ENCODE measurements around the gene PIK3R1.
"Not testable (repeated sequence)": the region's sequence is repeated elsewhere in the genome, so short reads cannot be mapped to it uniquely, and the experiment has no call there.

PIK3R1 gene

DNA sequence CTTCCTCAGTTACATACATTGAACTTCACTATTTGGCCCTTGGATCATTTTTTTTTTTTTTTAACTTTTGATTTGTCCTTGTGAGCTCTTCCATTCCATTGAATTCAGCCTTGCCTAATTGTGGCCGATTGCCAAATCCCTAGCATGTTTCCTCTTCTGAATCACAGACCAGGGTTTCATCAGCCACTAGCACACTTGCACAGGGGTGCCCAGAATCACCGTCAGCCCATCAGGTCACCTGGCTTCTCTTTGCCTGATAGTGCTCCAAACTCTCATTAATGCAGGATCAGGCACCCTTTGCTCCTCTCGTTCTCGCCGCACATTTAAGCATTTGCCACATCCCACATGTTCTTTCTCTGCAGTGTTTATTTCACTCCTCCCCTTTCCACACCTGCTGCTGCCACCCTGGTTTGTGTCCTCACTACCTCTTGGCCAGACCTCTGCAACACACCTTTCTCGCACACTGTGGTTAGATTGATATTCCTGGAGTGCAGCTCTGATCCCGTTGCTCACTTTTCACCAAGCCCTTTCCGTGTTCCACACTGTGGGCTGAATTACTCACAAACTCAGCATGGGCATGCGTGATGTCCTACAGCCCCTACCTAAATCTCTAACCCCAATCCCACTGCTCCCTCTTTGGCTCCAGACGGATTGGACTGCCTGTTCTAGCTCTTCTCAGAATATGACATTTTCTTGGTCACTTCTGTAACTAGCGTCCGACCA is 9.8 kb downstream of the PIK3R1 start:
- in situ Hi-C loops (cut with MboI; ENCODE audit: low sequenced_read_pairs): no loop called here

DNA sequence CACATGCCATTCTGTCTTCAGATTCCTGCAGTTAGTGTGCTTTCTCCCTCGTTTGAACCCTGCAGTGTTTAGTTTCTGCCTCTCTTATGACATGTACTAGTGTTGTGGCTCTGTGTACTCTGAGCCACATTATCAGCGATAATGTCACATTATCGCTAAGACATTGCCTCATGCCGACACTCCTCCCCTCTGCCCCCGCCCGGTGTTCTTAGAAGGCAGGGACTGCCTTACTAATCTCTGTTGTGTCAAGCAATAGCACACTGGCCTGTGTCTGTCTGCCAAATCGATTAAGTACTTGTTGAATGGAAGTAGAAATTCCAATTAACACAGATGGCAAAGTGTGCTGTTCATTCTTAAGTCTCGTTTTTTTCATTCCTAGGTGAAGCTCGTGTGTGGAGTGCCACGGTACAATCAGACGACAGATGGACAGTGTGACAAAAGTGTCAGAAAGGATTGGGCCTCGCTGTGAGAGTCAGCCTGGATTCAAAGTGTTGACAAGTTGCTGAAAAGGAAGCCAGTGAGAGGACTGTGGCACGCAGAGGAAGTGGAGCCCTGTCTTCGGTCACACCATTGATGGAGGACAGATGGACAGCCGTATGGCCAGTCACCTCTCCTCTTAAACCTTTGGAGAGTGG is 10.5 kb downstream of the PIK3R1 start:
- in situ Hi-C loops (cut with MboI; ENCODE audit: low sequenced_read_pairs): no loop called here

DNA sequence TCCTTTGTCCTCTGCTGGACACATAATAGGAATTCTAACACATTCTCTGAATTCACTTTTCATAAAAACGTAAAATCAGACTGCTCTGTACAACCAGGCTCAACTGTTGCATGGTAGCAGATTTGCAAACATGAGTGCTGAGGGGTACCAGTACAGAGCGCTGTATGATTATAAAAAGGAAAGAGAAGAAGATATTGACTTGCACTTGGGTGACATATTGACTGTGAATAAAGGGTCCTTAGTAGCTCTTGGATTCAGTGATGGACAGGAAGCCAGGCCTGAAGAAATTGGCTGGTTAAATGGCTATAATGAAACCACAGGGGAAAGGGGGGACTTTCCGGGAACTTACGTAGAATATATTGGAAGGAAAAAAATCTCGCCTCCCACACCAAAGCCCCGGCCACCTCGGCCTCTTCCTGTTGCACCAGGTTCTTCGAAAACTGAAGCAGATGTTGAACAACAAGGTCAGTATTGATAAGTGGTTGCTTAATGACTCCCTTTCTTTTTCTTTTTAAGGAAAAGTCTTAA is 11.1 kb downstream of the PIK3R1 start:
- in situ Hi-C loops (cut with MboI; ENCODE audit: low sequenced_read_pairs): no loop called here

DNA sequence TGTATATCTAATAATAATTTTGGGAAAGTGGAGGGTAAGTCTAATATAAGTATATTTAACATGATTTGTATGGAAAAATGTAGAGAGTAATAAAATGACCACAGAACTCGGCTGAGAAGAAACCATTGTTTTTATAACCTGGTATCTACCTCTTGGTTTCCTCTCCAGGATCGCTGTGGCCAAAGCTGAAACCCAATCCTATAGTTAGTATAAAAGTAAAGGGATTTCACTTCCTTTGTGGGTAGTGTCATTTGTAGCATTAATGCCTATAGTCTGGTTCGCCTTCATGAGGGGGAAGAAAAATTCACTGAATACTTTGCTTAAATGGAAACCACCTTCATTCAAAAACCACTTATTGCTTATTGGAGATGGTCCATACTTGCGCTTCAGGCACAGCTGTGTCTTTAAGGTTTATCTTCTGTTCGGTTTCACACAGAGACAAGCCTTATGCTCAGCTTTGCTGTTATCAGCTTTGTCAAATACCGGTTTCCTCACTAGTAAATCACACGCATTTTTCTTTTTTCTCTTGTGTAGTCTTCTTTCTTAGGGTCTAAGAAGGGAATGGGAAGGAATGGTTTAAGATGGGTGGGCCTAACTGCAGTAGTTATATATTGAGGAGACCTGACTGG is 12.1 kb downstream of the PIK3R1 start:
- in situ Hi-C loops (cut with MboI; ENCODE audit: low sequenced_read_pairs): no loop called here

DNA sequence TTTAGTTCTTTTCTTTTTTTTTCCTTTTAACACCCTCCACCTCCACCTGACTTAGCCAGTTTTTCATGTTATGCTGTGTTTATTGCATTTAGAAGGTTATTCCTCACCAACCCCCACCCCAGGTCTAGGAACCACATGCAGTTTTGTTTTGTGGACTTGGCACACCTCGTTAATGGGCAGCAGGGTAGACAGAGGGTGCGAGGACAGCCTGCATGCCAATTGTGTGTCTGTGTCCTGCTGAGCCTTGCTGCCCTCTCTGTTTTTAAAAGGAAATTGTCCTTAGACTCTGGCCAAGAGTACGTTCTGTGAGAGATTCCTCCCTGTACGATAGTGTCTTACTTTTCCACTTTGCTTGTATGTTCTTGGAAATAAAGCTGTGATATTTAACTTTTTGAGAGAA is 13.9 kb downstream of the PIK3R1 start:
- in situ Hi-C loops (cut with MboI; ENCODE audit: low sequenced_read_pairs): no loop called here

DNA sequence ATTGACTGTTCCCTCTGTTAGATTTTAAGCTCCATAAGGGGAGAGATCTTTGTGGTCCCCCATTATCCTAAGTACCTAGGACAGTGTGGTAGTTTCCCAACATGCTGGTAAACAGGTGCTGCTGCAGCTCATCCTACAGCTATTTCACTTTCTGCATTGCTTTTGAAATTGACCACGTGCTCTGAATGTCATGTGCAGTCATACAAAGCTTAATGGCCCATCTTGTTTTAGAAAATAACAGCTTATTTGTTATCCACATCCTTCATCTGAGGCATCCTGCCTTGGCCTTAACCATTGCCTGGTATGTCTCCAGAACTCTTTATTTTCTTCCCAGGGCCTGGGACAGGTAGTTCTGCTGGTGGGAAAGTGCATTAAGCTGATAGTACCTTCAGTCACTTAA is 14.7 kb downstream of the PIK3R1 start:
- in situ Hi-C loops (cut with MboI; ENCODE audit: low sequenced_read_pairs): no loop called here

DNA sequence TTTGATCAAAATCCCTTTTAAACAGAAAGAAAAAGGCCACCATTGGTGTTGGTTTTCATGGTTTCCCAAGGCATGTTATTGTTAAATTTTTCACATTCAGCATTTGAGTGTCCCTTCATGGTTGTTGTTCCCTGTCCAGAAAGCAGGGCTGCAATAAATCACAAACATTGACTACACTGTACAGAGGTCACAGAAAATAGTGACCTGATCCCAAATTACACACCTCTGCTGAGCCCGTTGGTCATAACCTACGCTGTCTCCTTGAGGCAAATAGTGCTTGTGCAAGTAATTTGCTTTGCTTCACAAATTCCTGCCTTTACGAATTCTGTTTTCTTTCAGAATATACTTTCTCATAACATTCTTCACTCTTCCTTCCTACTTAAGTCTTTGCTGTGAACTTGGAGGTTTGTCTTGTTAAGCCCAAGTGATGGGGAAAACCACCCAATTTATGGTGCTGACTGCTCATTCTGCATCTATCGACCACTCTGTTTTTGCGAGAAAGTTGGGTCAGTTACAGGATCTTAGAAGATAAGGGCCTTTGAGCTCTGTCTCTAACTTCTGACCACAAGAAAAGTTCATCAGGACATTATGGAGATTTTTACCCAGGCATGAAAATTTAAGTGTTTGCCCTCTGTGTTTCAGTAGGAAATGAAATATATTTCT is 16.0 kb downstream of the PIK3R1 start:
- in situ Hi-C loops (cut with MboI; ENCODE audit: low sequenced_read_pairs): no loop called here

DNA sequence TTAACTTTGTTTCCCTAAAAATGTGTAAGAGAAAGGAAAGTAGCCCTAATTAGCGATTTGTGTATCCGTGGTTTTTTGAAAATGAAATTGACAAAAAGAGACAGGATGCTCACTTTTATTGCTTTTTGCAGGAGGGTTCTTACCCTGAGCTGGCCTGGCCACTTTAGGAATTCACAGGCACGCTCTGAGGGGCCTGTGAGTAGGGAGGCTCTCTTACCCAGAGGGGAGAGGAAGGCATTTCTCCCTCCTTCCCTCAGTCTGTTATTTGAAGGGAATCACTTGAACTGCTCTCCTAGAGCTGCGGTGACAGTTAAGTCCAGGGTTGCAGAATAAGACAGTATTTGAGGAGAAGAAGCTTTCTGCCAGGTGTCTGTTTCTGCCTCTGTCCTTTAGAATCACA is 16.7 kb downstream of the PIK3R1 start:
- in situ Hi-C loops (cut with MboI; ENCODE audit: low sequenced_read_pairs): no loop called here

DNA sequence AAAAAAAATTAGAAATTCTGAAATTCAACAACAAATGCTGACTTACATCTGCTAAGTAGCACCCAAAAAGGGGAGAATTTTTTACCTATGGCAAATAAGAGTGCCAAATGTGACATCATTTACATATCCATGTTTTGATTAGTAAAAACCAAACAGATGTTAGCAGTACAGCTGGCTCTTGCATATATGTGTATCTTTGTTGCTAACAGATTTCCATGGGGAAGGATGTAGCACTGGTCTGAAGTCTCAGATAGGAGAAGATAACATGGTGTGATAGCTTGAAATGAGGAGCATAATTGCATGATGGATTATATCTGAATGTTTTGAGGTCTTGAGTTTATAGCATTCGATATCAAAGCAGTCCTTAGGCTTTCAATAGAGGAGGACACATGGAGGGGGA is 17.5 kb downstream of the PIK3R1 start:
- in situ Hi-C loops (cut with MboI; ENCODE audit: low sequenced_read_pairs): no loop called here

DNA sequence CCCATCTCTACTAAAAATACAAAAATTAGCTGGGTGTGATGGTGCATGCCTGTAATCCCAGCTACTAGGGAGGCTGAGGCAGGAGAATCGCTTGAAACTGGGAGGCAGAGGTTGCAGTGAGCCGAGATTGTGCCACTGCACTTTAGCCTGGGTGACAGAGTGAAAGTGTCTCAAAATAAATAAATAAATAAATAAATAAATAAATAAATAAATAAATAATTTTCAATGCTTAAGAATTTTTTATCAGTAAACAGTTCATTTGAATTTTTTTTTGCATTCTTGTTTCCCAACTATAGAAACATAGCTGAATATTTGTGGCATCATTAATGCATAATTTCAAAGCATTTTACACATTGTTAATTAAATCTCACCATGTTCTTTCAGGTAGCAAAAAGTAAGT is 19.7 kb downstream of the PIK3R1 start:
- in situ Hi-C loops (cut with MboI; ENCODE audit: low sequenced_read_pairs): not testable (repeated sequence)

DNA sequence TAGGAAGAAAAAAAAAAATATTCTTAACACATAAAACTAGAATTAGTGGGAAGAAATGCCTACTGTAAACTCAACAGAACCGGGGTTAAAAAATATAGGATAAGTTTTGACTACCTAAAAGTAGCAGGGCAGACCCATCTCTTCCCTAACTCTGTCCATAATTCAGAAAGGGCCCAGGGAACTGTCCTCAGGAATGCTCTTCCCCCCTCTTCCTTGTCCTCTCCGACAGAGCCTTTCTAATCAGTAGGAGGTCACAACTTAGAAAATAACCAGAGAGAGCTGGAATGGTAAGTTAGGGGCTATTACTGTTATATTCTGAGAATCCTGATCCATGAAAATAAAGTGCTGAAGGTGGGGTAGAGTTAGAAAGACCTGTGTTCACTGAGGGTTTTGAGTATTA is 22.2 kb downstream of the PIK3R1 start:
- in situ Hi-C loops (cut with MboI; ENCODE audit: low sequenced_read_pairs): no loop called here

DNA sequence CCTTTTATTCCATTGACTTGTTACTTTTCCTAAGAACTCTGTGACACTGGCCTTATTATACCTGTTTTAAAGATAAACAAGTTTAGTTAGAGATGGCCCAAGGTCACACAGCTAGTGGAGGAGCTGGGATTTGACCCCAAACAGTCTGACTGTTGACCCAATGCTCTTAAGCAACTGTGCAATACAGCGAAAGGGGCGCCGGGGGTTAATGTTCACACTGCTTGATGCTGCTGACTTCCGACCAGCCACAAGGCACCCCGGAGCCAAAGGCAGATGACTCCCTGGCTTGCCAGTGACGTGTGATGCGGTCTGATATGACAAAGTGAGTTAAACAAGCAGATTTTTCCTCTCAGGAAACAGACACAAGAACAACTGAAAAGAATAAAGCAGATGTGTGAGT is 23.9 kb downstream of the PIK3R1 start:
- in situ Hi-C loops (cut with MboI; ENCODE audit: low sequenced_read_pairs): no loop called here

DNA sequence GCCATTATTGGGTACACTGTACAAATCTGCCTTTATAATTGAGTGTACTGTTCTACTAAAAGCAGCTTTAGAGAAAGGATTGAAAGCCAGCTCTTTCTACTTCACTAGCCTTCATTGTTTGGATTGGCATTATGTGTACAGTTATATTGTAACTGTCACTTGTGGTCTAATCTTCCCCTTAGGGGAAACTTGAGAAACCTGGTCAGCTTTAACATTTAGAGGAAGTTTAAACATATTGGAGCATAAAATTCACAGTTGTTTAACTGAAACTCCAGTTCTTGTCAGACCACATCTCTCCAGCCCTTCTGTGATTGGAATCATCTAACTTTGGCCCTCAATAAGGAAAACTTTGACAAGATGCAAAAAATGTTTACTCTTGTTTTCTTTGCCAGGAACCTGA is 24.6 kb downstream of the PIK3R1 start:
- in situ Hi-C loops (cut with MboI; ENCODE audit: low sequenced_read_pairs): no loop called here

DNA sequence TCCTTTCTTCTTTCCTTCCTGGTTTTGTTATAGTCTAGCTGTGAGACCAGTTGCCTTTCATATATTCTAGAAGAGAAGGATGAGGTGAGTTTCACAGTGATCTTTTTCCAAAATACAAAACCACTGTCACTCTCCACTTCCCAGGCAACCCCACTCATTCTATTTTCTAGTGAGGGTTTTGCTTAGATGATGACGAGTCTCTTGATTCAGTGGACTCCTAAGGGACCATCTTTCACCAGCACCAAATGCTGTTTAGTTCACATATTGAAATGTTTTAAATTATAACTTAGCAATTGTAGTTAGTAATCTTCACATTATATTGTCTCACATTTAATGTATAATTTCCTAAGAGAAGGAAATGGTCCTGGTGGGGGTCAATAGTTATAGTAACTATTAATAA is 25.2 kb downstream of the PIK3R1 start:
- in situ Hi-C loops (cut with MboI; ENCODE audit: low sequenced_read_pairs): no loop called here

DNA sequence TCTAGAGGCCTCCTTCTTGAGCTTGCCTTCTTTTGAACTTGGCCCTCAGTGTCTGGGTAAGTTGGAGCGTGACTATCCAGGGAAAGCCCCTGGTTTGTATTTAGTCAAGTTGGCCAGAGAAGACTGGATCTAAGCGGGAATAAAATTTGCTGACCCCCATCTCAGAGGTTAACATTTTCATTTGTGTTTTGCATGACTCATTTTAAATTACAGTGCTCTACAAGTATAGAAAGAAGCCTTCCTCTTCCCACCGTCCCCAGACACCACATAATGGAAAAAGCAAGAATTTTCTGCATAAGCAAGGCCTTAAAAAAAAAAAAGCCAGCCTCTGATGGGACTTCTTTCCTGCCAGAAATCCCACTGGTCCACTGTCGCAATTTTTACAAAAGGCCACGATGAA is 27.2 kb downstream of the PIK3R1 start:
- in situ Hi-C loops (cut with MboI; ENCODE audit: low sequenced_read_pairs): no loop called here

DNA sequence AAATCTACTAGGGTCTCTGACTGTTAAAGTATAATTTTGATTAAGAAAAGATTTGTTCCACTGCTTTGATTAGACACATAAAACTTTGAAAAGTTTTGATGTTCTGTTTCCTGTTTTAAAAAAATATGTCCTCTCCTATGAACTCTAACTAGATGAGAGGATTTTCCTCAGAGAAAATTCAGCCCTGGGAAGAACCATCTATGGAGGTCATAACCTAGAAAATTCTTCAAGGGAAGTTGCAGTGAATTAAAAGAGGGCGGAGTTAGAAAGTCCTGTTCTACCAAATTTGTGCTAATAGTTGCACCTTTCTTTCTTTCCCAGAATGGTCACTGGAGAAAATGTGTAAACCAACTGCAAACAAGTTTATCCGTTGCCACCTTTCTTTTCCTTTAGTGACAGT is 27.7 kb downstream of the PIK3R1 start:
- in situ Hi-C loops (cut with MboI; ENCODE audit: low sequenced_read_pairs): no loop called here

DNA sequence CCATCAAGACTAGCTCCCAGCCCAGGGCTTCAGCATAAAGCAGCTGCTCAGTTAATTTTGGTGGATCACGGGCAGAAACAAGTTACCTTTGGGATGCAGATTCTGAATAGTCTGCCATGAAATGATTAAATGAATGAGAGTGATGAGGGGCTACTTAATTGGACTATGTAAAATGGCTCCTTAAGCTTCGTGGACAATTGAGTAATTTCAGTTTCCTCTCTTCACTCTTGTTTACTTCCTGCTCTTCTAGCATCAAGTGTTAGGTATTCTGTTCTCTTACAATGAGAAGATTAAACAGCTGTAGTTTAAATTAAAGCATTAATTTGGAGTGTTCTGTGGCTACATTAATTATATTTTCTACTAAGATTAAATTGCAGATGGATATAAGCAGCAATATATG is 28.1 kb downstream of the PIK3R1 start:
- in situ Hi-C loops (cut with MboI; ENCODE audit: low sequenced_read_pairs): no loop called here

DNA sequence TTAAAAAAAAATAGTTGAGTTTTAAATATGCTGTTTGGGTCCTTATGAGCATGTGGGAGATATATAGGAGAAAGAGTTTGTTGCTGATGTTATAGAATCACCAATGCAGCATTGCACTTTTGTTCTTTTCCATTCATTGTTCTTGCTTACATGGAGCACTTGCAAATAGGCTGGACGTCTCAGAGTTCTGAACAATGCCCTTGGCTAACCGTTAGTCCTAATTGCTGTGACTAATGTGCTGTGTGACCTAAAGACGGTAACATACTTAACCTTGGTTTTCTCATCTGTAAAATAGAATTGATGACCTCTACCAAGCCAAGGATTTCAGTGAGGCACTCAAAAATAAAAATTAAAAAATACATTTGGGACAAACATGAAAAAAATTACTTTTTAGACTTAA is 29.8 kb downstream of the PIK3R1 start:
- in situ Hi-C loops (cut with MboI; ENCODE audit: low sequenced_read_pairs): no loop called here

DNA sequence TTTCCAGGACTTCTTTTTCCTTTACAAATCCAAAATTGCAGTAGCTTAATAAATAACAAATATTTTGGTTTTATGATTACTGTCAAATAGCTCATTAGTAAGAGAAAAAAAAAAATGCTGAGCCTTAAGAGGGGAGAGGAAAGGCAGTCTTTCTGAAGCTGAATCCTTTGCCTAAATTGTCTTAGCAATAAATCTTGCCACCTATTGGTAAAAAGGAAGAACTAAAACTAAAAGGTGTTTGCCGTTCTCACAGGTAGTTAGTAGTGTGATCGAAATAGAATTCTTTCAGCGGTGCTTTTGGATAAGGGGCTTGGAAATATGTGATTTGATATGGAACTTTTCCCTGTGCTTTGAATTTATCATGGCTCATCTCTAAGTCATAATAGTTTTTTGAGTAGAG is 31.2 kb downstream of the PIK3R1 start:
- in situ Hi-C loops (cut with MboI; ENCODE audit: low sequenced_read_pairs): no loop called here

DNA sequence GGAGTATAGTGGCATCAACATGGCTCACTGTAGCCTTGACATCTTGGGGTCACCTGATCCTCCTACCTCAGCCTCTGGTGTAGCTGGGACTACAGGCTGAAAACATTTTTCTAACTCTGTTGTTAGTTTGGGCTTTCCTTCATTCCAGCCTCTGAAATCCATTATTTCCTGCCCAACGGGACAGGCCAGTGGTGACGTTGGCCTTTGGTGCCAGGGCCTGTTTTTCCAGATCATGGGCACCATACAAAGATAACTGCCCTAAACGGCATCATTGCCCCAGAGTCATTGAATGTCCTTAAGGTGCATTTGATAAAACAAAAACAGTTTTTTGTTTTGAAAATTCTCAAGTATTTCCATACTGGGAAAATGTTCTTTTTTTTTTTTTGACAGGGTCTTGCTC is 32.1 kb downstream of the PIK3R1 start:
- in situ Hi-C loops (cut with MboI; ENCODE audit: low sequenced_read_pairs): no loop called here

DNA sequence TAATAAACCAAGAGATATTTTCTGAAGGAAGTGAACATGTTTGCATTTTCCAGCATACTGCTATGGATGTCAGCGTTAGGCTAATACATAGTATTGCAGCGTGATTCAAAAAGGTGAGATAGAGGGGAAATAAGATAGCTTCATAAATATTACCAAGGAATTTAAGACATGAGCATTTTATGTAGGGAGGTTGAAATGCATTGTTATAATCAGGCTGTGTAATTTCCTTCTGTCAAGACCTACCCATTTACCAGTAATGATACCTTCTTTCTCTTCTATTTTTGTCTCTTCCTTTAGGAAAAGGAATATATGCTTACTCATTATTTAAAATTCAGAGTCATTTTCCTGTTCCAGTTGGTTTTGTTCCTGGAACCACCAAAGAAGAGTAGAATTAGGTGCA is 33.3 kb downstream of the PIK3R1 start:
- in situ Hi-C loops (cut with MboI; ENCODE audit: low sequenced_read_pairs): no loop called here

DNA sequence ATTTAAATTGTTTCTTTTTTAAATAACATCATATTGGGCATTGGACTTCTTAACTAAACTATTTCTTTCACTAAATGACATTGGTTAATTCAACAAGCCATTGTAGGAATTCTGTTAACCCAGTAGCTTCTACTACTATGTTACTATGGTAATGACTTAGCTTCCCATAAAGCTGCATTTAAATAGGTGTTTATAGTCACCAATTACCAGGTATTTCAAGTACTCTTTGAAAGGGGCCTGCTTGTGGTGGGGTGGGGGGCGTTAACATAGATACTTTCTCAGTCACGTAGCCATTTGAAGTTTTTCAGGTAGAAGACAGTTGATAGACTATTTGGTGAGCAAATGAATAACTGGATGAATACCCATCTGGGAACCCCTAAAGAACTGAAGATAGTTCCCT is 34.0 kb downstream of the PIK3R1 start:
- in situ Hi-C loops (cut with MboI; ENCODE audit: low sequenced_read_pairs): no loop called here
